ENCODE measurements around the gene PRAC1.
"Not testable (repeated sequence)": the region's sequence is repeated elsewhere in the genome, so short reads cannot be mapped to it uniquely, and the experiment has no call there.

Gene PRAC1

DNA sequence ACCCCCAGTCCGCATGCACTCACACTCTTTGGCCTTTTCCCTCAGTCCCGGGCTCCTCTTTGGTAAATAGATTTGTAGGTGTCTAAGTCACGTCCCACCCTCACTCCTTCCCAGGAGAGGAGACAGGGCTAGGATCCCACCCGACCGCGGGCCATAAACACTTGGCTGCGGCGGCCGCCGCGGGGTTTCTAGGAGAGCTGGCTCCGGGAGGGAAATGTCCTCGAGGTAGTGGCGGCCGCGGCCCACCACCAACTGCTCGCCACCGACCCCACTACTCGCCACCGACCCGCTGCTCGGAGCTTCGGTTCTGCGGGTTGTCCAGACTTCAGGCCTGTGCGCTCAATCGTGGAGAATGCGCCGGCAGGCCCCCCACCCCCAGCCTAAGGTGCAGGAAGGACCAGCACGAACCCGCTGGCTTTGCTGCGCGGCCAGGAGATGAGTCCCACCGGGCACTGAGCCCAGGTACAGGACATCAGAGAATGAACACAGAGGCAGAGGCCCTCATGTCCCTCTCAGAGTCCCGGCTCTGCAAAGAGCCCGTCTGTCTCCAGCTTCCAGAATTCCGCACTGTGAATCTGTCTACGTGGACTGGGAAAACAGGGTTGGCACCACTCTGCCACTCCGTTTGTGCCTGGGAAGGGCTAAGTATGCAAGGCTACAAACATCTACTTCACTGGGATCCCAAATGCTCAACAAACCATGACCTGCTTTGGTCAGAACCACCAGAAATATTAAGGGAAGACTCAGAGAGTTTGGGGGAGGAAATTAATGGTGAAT, 3.2 kb upstream of the PRAC1 start:
- no peak for DNase-seq

DNA sequence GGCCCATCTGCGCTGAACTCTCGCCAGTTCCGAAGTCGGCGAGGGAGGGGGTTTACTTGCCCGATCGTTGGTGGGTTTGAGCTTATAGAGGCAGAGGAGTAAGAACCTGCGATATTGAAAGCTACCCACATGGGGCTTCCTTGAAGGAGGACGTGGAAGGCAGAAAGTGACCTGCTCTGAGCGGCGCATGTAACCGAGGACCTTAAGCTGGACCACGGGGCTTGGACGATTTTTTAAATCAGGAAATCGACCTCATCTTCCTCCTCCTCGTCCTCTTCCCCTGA, 2.6 kb upstream of the PRAC1 start:
- no peak for DNase-seq

DNA sequence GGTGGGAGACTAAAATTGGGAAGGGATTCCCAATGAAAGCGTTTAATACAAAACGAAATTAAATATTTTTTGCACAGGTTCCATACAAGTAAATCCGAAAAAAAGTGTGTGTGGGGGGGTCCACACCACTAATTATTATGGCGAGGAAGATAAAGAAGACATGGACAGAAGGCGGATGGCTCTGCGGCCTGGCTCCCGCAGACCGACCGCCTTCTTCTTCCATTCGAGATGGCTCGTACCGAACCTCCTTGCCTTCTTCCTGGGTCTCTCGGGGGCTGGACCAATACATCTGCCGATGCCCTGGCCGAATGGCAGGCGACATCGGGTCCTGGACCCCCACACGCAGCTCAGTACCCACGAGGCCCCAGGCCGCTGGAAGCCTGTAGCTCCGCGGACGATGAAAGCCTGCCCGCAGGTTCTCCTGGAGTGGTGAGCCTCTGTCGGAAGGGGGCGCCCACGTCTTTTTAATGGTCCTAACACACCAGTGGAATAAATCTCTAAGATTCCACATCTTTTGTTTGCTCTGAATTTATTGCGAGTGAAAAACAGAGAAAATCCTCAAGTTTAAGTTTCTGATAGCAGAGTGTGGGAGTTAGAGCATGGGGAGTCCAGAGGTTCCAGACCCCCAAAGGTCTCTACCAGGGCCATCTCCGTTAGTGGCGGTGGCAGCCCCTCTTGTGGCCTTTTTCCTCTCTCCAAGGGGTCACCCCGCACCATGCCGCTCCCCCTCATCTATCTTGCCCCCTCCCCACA, 2.1 kb upstream of the PRAC1 start:
- peak; percentile 67 for DNase-seq

DNA sequence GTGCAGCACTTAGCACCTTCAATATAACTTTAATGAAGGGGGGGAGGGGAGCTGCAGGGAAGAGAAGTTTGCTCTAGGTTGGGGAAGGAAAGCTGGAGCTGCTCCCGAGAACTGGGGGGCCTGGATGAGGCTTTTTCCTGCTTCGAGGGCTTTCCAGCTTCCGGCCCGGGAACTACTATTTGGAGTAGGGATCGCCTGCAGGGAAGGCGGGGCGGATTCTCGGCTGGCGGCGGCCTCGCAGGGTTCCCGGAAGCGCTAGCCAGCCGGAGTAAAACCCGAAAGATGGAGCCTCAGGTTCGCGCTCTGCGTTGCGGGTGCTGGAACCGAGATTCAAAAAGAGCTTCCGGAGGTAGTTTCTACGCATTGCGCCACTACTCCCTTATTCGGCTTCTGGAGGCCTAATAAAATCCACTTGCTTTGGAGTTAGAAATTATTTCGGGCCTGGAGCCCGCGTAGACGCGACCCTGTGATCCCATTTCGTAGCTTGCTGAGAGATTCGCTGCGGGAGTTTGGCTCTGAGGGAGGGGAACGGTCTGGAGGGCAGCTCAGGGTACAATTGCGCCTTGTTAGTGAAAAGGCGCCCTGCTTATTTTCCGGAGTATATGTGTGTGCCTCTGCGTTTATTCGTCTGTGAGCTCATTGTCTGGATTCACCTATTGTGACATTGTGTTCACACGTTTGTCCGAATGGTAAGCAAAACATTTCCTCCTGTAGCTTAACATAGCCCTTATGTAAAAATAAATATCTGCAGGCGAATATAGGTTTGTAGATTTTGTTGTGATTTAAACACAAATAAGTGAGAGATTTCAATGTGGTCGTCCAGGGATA, 1.3 kb upstream of the PRAC1 start:
- no peak for DNase-seq

- no peak for DNase-seq
These were observed 651 bp upstream of the PRAC1 start, which contains the start of gene PRAC2 for GRCh38 chr17:48722915-48723422. Gene PRAC2 (plus strand): TSS chr17:48723185. CDS start chr17:48724411, 1,226 bp downstream.

- DNase-seq, result no peak
These were observed 1.3 kb downstream of the PRAC1 start for GRCh38 chr17:48721009-48721402.

DNA sequence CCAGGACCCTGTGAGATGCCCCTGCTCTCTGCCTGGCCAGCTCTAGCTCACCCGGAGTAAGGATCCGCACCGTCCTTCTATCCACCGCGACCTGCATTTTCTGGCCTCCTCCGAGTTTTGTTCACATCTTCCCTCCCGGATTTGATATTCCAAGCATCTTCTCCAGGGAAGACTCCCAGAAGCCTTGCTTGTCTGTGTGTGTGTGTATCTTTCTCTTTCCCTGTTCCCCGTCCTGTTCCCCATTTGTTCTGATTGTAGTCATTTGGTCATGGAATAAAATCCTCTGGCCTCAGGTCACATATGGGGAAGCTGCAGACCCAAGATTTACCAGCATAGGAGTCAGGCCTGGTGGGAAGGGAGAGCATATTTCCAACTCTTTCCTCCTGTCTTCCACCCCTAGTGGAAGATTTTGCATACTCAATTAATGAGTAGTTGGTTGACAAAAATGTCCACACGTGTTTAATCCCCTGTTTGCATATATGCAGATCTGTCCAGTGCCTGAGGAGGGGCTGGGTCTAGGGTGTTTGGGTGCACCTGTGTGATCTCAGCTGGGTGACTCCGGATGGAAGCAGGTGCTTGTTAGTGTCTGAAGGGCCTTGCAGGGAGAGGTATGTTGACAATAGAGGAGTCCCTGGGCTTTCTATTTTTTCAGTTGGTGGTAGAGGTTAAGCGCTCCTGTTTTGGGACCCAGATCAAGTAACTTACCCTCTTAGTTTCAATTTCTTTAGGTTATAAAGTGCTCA, 1.9 kb downstream of the PRAC1 start:
- DNase-seq, result no peak

DNA sequence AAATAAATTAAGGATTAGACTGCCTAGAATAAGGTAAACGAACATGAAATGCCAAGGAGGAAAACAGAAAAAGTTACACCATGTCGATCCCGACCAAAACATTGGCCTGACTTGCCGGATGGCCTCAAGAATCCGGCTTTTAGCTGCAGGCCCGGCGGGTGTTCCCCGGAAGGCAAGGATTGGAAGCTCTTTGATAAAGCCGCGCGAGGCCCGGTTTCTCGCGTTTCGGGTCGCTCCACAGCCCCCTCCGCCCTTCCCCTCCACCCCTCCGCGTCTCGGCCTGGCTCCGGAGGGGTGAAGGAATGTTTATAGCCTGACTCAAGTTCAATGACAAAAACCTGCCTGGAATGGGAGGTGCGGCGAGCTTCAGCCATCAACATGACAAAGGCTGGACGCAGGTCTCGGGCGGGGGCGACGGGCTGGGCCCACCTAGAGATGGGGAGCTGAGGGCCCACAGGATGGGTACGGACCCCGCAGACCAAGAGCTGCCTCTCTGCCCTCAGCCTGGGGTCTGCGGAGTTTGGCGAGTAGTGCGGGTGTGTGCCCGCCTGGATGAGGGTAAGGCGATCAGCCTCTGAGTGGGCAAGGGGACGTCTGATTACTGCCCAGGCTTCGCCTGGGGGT, 2.6 kb downstream of the PRAC1 start:
- no peak for DNase-seq

- no peak for DNase-seq
These were observed 3.3 kb downstream of the PRAC1 start for GRCh38 chr17:48718761-48719641.

- no peak for DNase-seq
These were observed 4.0 kb downstream of the PRAC1 start for GRCh38 chr17:48718227-48718760.

GRCh38 chr17:48717367-48718226, 4.7 kb downstream of the PRAC1 start:
- DNase-seq, result no peak

GRCh38 chr17:48716549-48716948, 5.8 kb downstream of the PRAC1 start:
- not testable (repeated sequence) for DNase-seq

GRCh38 chr17:48715496-48716399, 6.6 kb downstream of the PRAC1 start:
- no peak for DNase-seq

- DNase-seq, result no peak
These were observed 11.2 kb downstream of the PRAC1 start for GRCh38 chr17:48711128-48711527.

GRCh38 chr17:48704361-48705248, 17.7 kb downstream of the PRAC1 start:
- no peak for DNase-seq

- no peak for DNase-seq
These were observed 20.3 kb downstream of the PRAC1 start for GRCh38 chr17:48701864-48702532.

DNA sequence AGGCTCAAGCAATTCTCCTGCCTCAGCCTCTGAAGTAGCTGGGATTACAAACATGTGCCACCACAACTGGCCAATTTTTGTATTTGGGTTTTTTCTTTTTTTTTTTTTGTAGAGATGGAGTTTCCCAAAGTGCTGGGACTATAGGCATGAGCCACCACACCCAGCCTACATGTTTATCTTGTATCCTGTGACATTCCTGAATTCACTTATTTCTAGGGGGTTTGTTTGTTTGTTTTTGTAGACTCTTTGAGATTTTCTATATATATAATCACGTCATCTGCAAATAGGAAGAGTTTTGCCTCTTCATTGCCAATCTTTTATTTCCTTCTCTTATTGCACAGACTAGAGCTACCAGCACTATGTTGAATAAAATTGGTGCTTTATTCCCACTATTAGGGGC, 29.1 kb downstream of the PRAC1 start:
- DNase-seq, result no peak
